22Rv1 (cell line): ENCODE data around the gene SLC31A1.

ENCODE experiments used
- CTCF ChIP-seq: fragments of 450-650 bp; IDR thresholded peaks from 2 replicates; pipeline ENCODE4 v1.5.1; 2017; ENCODE audit warnings: mild to moderate bottlenecking
- ZFX ChIP-seq: fragments of 450-650 bp; IDR thresholded peaks from 2 replicates; pipeline ENCODE4 v1.6.1; 2017; ENCODE audit warnings: antibody characterized with exemption, borderline replicate concordance

- TF ChIP-seq CTCF (no peak), ZFX (no peak)
Measured at GRCh38 chr9:113184539-113184938, 36.8 kb upstream of the SLC31A1 start.
